ENCODE data around the gene APBB2.
A peak's percentile ranks its signal among the peaks of the same experiment; 100 is the strongest.
"Not testable (repeated sequence)": the region's sequence is repeated elsewhere in the genome, so short reads cannot be mapped to it uniquely, and the experiment has no call there.

APBB2 gene

DNA sequence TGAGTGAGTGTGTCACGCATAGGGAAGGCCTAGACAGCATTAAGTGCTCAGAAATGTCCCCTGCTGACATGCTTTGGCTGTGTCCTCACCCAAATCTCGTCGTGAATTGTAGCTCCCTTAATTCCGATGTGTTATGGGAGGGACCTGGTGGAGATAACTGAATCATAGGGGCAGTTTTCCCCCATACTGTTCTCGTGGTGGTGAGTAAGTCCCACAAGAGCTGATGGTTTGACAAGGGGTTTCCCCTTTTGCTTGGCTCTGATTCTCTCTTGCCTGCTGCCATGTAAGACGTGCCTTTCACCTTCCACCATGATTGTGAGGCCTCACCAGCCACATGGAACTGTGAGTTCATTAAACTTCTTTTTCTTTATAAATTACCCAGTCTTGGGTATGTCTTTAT lies 386.6 kb downstream of the APBB2 start:
- DNase-seq (ENCODE audit: low read depth in 2 of 2), result no peak

DNA sequence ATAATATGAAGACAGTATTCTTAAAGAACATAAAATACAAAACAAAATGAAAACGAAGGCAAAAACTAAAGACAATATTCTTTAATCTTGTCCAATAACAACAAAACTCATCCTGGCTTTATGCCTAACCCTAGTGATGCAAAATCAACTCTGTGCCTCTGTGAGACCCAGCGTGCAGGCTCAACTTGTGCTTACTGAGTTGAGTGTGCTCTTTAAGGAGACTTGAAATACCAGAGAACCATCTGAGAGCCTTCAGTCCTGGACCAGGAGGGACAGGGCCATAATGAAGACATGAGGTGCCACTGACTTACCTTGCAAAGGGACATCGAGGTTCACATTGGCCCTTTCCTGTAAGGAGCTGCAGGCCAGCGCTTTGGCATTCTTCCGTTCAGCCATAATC lies 387.5 kb downstream of the APBB2 start:
- DNase-seq (ENCODE audit: low read depth in 2 of 2), result no peak

GRCh38 chr4:40825014-40825838 lies 389.1 kb downstream of the APBB2 start:
- DNase-seq (ENCODE audit: low read depth in 2 of 2), result no peak

GRCh38 chr4:40822420-40823166 lies 391.7 kb downstream of the APBB2 start:
- no peak for DNase-seq (ENCODE audit: low read depth in 2 of 2)

- DNase-seq (ENCODE audit: low read depth in 2 of 2), result no peak
Measured at GRCh38 chr4:40820101-40820500, 394.2 kb downstream of the APBB2 start.

GRCh38 chr4:40817157-40817556 lies 397.2 kb downstream of the APBB2 start:
- DNase-seq (ENCODE audit: low read depth in 2 of 2), result not testable (repeated sequence)

DNA sequence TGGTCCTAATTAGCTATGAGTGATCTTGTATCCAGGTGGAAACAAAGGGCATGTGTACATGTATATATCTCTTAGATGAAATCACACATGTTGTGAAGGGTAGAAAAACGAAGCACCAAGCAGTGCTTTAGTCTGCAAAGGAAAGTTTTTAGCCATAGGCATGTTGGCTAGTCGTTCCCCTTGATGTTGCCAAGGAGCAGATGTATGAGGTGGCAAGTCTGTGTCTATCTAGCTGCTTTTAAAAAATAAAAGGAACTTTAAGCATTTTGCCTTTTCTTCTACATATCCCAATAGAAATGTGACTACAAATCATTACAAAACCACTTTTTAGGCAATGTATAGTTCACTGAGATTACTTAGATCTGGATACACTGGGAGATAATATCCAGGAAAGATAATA lies 401.5 kb downstream of the APBB2 start:
- DNase-seq (ENCODE audit: low read depth in 2 of 2), result no peak

GRCh38 chr4:40812386-40812785 lies 402.0 kb downstream of the APBB2 start:
- DNase-seq (ENCODE audit: low read depth in 2 of 2), result no peak

DNA sequence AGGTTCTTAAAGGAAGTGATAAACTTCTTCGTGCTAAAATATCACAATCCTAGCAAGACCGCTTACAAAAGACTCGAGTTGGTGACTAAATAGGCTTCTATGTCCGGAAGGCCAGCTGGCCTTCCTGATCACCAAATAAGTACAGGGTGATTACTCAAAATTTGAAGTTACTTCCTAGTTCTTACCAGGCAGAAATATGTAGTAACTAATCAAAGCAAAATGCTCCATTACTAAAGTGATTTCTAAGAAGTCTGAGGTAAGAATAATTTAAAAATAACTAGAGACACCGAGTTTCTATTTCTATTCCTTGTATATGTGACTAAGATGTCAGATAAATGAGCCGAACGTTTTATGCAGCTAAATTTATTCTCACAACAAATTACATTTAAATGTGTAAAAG lies 402.4 kb downstream of the APBB2 start:
- no peak for DNase-seq (ENCODE audit: low read depth in 2 of 2)

DNA sequence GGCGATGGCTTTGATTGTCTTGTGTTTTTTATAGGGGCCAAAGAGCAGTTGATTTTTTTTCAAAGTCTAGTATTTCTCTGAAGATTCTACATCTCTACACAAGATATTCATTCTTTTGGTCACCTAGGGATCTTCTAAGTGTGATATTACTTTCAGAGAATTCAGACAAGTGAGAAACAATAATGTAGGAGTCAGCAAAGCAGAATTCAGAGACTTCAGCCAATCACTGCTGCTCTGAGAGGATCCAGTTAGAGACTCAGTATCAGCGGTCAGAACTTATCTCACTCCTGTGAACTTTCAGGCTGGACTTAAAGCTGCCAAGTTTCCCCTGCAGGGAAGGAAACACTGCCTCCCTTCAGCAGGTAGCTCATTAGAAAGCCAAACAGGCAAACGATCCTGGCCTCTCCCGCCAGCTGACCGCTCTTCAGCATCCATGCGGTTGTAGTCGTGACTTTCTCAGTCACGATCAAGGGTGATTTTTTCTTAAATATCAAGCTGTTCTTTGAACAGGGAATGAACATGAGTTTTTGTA lies 405.4 kb downstream of the APBB2 start:
- no peak for DNase-seq (ENCODE audit: low read depth in 2 of 2)

DNA sequence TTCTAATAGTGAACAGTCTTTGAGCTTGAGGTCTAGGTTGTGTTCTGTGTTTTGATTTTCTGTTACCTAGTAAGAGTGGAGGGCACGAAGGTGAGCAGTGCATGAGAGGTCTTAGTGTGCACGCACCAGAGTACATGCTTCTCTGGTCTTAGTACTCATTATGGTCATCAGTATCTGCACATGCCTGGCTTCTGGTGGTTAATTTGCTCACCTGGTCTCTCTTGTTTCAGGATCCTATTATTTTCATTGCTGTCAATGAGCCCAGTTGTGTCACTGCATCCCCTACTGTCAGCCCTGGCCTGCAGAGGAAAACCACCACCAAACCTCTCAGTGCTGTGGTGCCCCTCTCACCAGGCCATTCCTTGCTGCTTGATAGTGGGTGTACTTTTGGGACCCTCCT lies 409.7 kb downstream of the APBB2 start:
- no peak for DNase-seq (ENCODE audit: low read depth in 2 of 2)

GRCh38 chr4:40800064-40800463 lies 414.3 kb downstream of the APBB2 start:
- no peak for DNase-seq (ENCODE audit: low read depth in 2 of 2)

DNA sequence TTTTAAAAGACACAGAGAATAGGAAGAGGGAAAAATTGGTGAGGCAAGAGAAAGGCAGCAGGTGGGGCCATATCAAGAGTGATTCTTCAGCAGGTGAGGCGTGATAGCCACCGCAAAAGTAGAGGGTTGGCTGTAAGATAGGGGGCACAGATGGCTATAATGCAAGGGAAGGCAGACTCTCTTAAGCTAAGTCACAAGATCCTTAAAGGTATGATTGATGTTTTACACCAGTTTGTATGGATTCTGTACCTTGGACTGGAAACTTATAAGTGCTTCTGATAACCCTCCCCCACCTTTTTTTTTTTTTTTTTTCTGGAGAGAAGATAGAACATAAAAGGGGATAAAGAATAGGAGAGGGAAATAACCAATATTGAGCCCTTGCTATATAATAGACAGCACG lies 424.6 kb downstream of the APBB2 start:
- DNase-seq (ENCODE audit: low read depth in 2 of 2), result no peak

DNA sequence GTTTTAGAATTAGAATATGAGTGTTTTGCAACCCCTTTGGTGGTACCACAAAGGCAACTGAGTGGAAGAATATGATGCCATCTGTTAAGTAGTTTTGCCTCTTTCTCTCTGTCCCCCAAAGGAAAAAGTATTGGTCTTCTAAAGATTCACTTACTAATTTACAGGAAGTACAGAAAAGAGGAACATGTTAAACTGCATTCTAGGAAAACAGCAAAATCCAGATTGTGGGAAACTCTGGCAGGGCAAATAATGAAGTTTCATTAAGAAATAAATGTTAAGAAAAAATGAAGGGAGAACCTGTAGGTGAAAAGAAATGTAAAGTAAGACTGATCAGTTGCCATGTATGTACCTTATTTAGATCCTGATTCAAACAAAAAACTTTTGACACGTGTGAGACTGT lies 425.3 kb downstream of the APBB2 start:
- no peak for DNase-seq (ENCODE audit: low read depth in 2 of 2)

GRCh38 chr4:40788331-40788730 lies 426.0 kb downstream of the APBB2 start:
- DNase-seq (ENCODE audit: low read depth in 2 of 2), result no peak

DNA sequence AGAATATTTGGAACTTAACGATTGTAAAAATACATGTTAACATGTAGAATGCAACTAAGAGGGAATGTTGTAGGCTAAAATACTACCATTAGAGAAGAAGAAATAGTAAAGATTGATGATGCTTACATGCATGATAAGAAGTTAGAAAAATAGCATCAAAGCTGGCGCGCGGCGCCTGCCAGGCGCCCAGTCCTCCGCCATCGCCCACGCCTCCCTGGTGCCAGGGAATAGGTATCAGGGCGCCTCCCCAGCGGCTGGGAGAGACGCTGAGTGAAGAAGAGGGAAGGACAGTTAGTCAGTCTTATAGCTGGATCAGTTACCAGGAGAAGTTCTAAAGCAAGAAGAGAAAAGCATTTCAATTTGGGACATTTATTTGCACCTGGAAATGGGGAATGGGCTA lies 428.6 kb downstream of the APBB2 start:
- DNase-seq (ENCODE audit: low read depth in 2 of 2), result no peak

DNA sequence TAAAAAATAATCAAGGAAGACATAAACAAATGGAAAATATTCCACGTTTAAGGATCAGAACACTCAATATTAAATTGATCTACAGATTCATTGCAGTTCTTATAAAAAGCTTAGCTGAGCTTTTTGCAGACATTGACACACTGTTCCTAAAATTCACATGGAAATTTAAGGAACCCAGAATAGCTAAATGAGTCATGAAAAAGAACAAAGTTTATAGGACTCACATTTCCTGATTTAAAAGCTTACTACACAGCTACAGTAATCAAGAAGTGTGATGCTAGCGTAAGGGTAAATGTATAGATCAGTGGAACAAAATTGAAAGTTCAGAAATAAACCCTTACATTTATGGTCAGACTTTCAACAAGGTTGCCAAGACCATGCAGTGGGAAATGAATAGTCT lies 431.5 kb downstream of the APBB2 start:
- DNase-seq (ENCODE audit: low read depth in 2 of 2), result no peak

DNA sequence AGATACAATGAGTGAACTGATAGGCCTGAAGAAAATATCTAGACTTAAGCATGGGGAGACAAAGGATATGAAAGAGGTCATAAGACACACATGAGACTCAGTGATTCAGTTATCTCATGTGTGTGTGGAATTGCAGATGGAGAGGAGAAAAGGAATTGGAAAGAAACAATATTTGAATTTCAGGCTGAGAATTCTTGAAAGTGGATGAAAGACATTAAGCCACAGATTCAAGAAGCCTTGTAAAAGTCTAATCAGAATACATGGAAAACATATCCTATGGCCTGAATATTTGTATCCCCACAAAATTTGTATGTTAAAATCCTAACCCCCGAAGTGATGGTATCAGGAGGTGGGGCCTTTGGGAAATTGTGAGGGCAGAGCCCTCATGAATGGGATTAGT lies 436.3 kb downstream of the APBB2 start:
- DNase-seq (ENCODE audit: low read depth in 2 of 2), result no peak

DNA sequence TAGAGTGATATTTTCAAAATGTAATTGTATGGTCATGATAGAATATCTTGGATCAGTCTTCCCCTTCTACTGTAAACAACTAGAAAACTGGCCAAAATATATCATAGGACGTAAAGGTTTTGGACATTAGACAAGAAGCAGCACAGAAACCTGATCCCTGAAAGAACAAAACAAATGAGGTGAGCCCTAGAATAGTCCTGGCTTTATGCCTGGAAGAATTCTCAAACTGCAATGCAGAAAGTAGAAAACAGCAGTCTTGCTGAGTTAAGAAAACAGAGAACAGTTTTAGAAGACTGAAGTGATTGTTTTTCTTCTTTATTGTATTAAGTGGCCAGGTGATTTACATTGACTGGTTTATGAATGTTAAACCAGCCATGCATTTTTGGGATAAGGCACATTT lies 445.1 kb downstream of the APBB2 start:
- no peak for DNase-seq (ENCODE audit: low read depth in 2 of 2)

GRCh38 chr4:40763228-40763716 lies 451.1 kb downstream of the APBB2 start:
- DNase-seq (ENCODE audit: low read depth in 2 of 2), result peak in 1 of 2 donors; percentile 47

Measured in stimulated activated CD4-positive, alpha-beta T cell treated with anti-CD3 and anti-CD28 coated beads, Interleukin-4, amount 100 ng/mL, for 48 hours (primary cell).